H1 (cell line): Measurements from ENCODE around the gene RNF183. TPM values are rescaled to one million over a fixed set of nuclear protein-coding genes. Genes with fewer than 3 reads are reported as not detected.

ENCODE experiments used
- CTCF ChIA-PET: fragments of 300-600 bp; sonication (Branson Sonifier 250); formaldehyde crosslinking; loops from one replicate; lab custom pipeline; 2021; ENCODE audit not compliant: partially characterized antibody; lab: Charles Lee
- POLR2A ChIA-PET: fragments of 300-600 bp; sonication (Branson Sonifier 250); formaldehyde crosslinking; loops from one replicate; lab custom pipeline; 2021; ENCODE audit warnings: inconsistent platforms; ENCODE audit not compliant: partially characterized antibody; lab: Charles Lee
- DNase-seq, 2 experiments: peaks; one replicate each; pipeline versions ENCODE4 v3.0.0 to v3.0.0-alpha.2; 2010 to 2022; ENCODE audit warnings: low spot score in 2 of 2, low read depth in 1 of 2, mixed read lengths in 1 of 2
- FAIRE-seq: peaks from 2 replicates; lab custom pipeline; 2011; peaks lifted over from hg19 to GRCh38; lab: Jason Lieb, UNC
- H2AFZ ChIP-seq: 2 replicates; pipeline ENCODE4 v1.8.1; 2012; ENCODE audit warnings: low read length, inconsistent platforms
- H2AK5ac ChIP-seq: 2 replicates; pipeline ENCODE4 v1.6.1; 2013; ENCODE audit warnings: low read depth, low read length
- H2BK120ac ChIP-seq: replicated peaks from 2 replicates; pipeline ENCODE3; 2013; ENCODE audit warnings: low read depth, low read length, inconsistent platforms
- H2BK12ac ChIP-seq: 2 replicates; pipeline ENCODE4 v1.6.1; 2013; ENCODE audit warnings: low read depth, low read length
- H2BK15ac ChIP-seq: 2 replicates; pipeline ENCODE4 v1.6.1; 2013; ENCODE audit warnings: low read length
- H2BK20ac ChIP-seq: 2 replicates; pipeline ENCODE4 v1.6.1; 2013; ENCODE audit warnings: low read length
- H2BK5ac ChIP-seq: 2 replicates; pipeline ENCODE4 v1.6.1; 2013; ENCODE audit warnings: low read depth, low read length
- H3K14ac ChIP-seq: 2 replicates; pipeline ENCODE4 v1.6.1; 2013; ENCODE audit warnings: inconsistent platforms; ENCODE audit not compliant: insufficient read length
- H3K18ac ChIP-seq: 2 replicates; pipeline ENCODE4 v1.6.1; 2013; ENCODE audit warnings: low read length; ENCODE audit errors: extremely low read depth
- H3K23ac ChIP-seq: 2 replicates; pipeline ENCODE4 v1.6.1; 2013; ENCODE audit warnings: inconsistent platforms; ENCODE audit not compliant: insufficient read length
- H3K23me2 ChIP-seq: 2 replicates; pipeline ENCODE4 v1.6.1; 2013; ENCODE audit warnings: low read depth, low read length
- H3K27ac ChIP-seq: 2 replicates; pipeline ENCODE4 v1.6.1; 2011; ENCODE audit warnings: low read depth, low read length, inconsistent platforms
- H3K27me3 ChIP-seq, 4 experiments: replicated peaks in 1 of 4; 1 replicate in 1 of 4; 2 replicates in 3 of 4; pipeline versions ENCODE4 v1.6.1 to v1.8.1; 2011 to 2013; ENCODE audit warnings: low read length in 3 of 4, mild to moderate bottlenecking in 3 of 4, inconsistent platforms in 2 of 4, mixed read lengths in 2 of 4, moderate library complexity in 1 of 4; ENCODE audit not compliant: control insufficient read depth in 3 of 4, insufficient read depth in 3 of 4; ENCODE audit errors: extremely low read depth in 1 of 4
- H3K36me3 ChIP-seq, 4 experiments: 2 replicates each; pipeline versions ENCODE4 v1.6.1 to v1.8.1; 2011 to 2013; ENCODE audit warnings: mild to moderate bottlenecking in 4 of 4, low read length in 3 of 4, moderate library complexity in 2 of 4, control low read depth in 1 of 4, inconsistent platforms in 1 of 4; ENCODE audit not compliant: insufficient read depth in 4 of 4, control insufficient read depth in 2 of 4
- H3K4ac ChIP-seq: replicated peaks from 2 replicates; pipeline ENCODE3; 2013; ENCODE audit warnings: low read length, low read depth, mixed read lengths, inconsistent platforms; ENCODE audit not compliant: insufficient read length
- H3K4me1 ChIP-seq, 4 experiments: replicated peaks in 1 of 4; 1 replicate in 1 of 4; 2 replicates in 3 of 4; pipeline versions ENCODE4 v1.6.1 to v1.8.1; 2011 to 2013; ENCODE audit warnings: low read length in 3 of 4, inconsistent platforms in 2 of 4, mixed read lengths in 1 of 4; ENCODE audit not compliant: insufficient read depth in 4 of 4, control insufficient read depth in 3 of 4
- H3K4me2 ChIP-seq, 2 experiments: 2 replicates each; pipeline versions ENCODE4 v1.6.1 to v1.8.1; 2011 to 2013; ENCODE audit warnings: low read depth in 2 of 2, low read length in 2 of 2, control low read depth in 1 of 2, inconsistent platforms in 1 of 2, mild to moderate bottlenecking in 1 of 2; ENCODE audit not compliant: insufficient read depth in 1 of 2
- H3K4me3 ChIP-seq, 4 experiments: fragments of 200-600, 300-600 bp in 1 of 4; sonication (generic), shearing (Covaris generic), sonication (Bioruptor Twin) in 1 of 4; 2 replicates each; pipeline versions ENCODE4 v1.5.1 to v1.8.1; 2011 to 2016; ENCODE audit warnings: low read length in 4 of 4, low read depth in 3 of 4, control low read depth in 2 of 4, inconsistent platforms in 2 of 4, mild to moderate bottlenecking in 2 of 4, mixed read lengths in 1 of 4, moderate library complexity in 1 of 4; ENCODE audit not compliant: insufficient read depth in 2 of 4; ENCODE audit errors: extremely low read depth in 1 of 4
- H3K56ac ChIP-seq: replicated peaks from 2 replicates; pipeline ENCODE3; 2013; ENCODE audit warnings: low read depth, mild to moderate bottlenecking, mixed read lengths, low read length, inconsistent platforms; ENCODE audit not compliant: insufficient read length
- H3K79me1 ChIP-seq: 2 replicates; pipeline ENCODE4 v1.6.1; 2013; ENCODE audit warnings: low read depth, low read length, control low read depth
- H3K79me2 ChIP-seq, 2 experiments: 2 replicates each; pipeline versions ENCODE4 v1.6.1 to v1.8.1; 2012 to 2013; ENCODE audit warnings: low read length in 2 of 2, mild to moderate bottlenecking in 2 of 2, inconsistent platforms in 1 of 2; ENCODE audit not compliant: insufficient read depth in 2 of 2, control insufficient read depth in 1 of 2
- H3K9ac ChIP-seq, 4 experiments: replicated peaks in 1 of 4; 1 replicate in 1 of 4; 2 replicates in 3 of 4; pipeline versions ENCODE4 v1.6.1 to v1.8.1; 2011 to 2013; ENCODE audit warnings: low read depth in 3 of 4, low read length in 3 of 4, control low read depth in 2 of 4, mild to moderate bottlenecking in 2 of 4, moderate library complexity in 2 of 4, inconsistent platforms in 1 of 4; ENCODE audit errors: extremely low read depth in 1 of 4
- H3K9me3 ChIP-seq, 2 experiments: 2 replicates each; pipeline versions ENCODE4 v1.6.1 to v1.8.1; 2012 to 2013; ENCODE audit warnings: mild to moderate bottlenecking in 2 of 2, moderate library complexity in 2 of 2, control low read depth in 1 of 2, inconsistent platforms in 1 of 2, low read depth in 1 of 2, low read length in 1 of 2, mixed read lengths in 1 of 2; ENCODE audit not compliant: insufficient read depth in 2 of 2
- H4K20me1 ChIP-seq, 2 experiments: replicated peaks in 1 of 2; 2 replicates each; pipeline versions ENCODE3 to v1.8.1; 2011 to 2013; ENCODE audit warnings: inconsistent platforms in 2 of 2, low read length in 2 of 2, mild to moderate bottlenecking in 1 of 2; ENCODE audit not compliant: insufficient read depth in 2 of 2, control insufficient read depth in 1 of 2
- H4K5ac ChIP-seq: 2 replicates; pipeline ENCODE4 v1.6.1; 2013; ENCODE audit warnings: low read length, low read depth, mixed read lengths, inconsistent platforms; ENCODE audit not compliant: insufficient read length
- H4K8ac ChIP-seq: 2 replicates; pipeline ENCODE4 v1.8.0; 2013; ENCODE audit warnings: mild to moderate bottlenecking, moderate library complexity, low read length, inconsistent platforms; ENCODE audit not compliant: insufficient read depth; ENCODE audit errors: extremely low read depth
- H4K91ac ChIP-seq: replicated peaks from 2 replicates; pipeline ENCODE3; 2013; ENCODE audit warnings: low read length, mixed read lengths, inconsistent platforms; ENCODE audit not compliant: insufficient read length
- CBX5 ChIP-seq: fragments of 300-800, 300-1000 bp; sonication (generic); IDR thresholded peaks from 2 replicates; pipeline ENCODE4 v1.7.1; 2016; ENCODE audit warnings: antibody characterized with exemption, low read length, low read depth
- EGR1 ChIP-seq: IDR thresholded peaks from 2 replicates; pipeline ENCODE4 v1.6.1; 2011; ENCODE audit warnings: low read depth, low read length, borderline replicate concordance
- GABPA ChIP-seq: IDR thresholded peaks from 2 replicates; pipeline ENCODE4 v1.6.1; 2011; ENCODE audit warnings: mild to moderate bottlenecking, low read length, moderate library complexity, borderline replicate concordance; ENCODE audit not compliant: insufficient read depth
- HDAC6 ChIP-seq: IDR thresholded peaks from one replicate; pipeline ENCODE4 v1.7.1; 2012; ENCODE audit warnings: low read depth, mild to moderate bottlenecking, inconsistent platforms, low read length, moderate library complexity
- KDM1A ChIP-seq: fragments of 200-600, 300-600 bp; sonication (generic); IDR thresholded peaks from 2 replicates; pipeline ENCODE4 v1.7.1; 2016; ENCODE audit warnings: mild to moderate bottlenecking, low read length, borderline replicate concordance
- PHF8 ChIP-seq: fragments of 200-600 bp; sonication (generic); conservative IDR thresholded peaks from 2 replicates; pipeline ENCODE4 v1.7.1; 2012; ENCODE audit warnings: low read depth, mild to moderate bottlenecking, inconsistent platforms, low read length, moderate library complexity
- RXRA ChIP-seq: IDR thresholded peaks from 2 replicates; pipeline ENCODE4 v1.6.1; 2011; ENCODE audit warnings: low read depth, mild to moderate bottlenecking, low read length, moderate library complexity; ENCODE audit not compliant: insufficient read depth
- SIRT6 ChIP-seq: IDR thresholded peaks from one replicate; pipeline ENCODE4 v1.7.1; 2012; ENCODE audit warnings: low read length, inconsistent platforms
- SP1 ChIP-seq: IDR thresholded peaks from 2 replicates; pipeline ENCODE4 v1.6.1; 2011; ENCODE audit warnings: low read depth, low read length
- TAF7 ChIP-seq: optimal IDR thresholded peaks from 2 replicates; pipeline ENCODE3; 2011; ENCODE audit warnings: low read depth, mild to moderate bottlenecking, inconsistent platforms, low read length, moderate library complexity, borderline replicate concordance
- TBP ChIP-seq: IDR thresholded peaks from 2 replicates; pipeline ENCODE4 v1.6.1; 2011; ENCODE audit warnings: low read depth, low read length, improper control_type of control experiment
- WGBS, 2 experiments: shearing (Covaris generic) in 1 of 2; methylation state at CpG; one replicate each; pipeline versions ENCODE4 v1.1.6 to v1.1.7; 2013 to 2015; ENCODE audit warnings: low lambda C conversion rate in 2 of 2, mixed read lengths in 2 of 2, inconsistent platforms in 1 of 2, low coverage in 1 of 2, missing lambda C conversion rate in 1 of 2; ENCODE audit not compliant: insufficient replicate concordance in 2 of 2, insufficient coverage in 1 of 2, insufficient read length in 1 of 2; ENCODE audit errors: extremely low coverage in 1 of 2, missing lambda C conversion rate in 1 of 2; 5-methylcytosine and 5-hydroxymethylcytosine counted together
- polyA plus RNA-seq, 7 experiments: library from polyadenylated mRNA; depleted of rRNA in 3 of 7; stranded (reverse) in 5 of 7; unstranded in 2 of 7; fragments of >200 nt in 5 of 7; fragments of 200-250 nt in 2 of 7; gene quantifications; 1 replicate in 5 of 7; 2 replicates in 1 of 7; 4 replicates in 1 of 7; pipeline versions ENCODE4 v1.2.1 to v1.2.3, GENCODE V29; 2011 to 2013; ENCODE audit warnings: missing spikeins in 2 of 7, mixed read lengths in 2 of 7
- total RNA-seq: library from RNA; stranded (reverse); fragmentation: NEBNext Ultra II Directional; extraction: Animal tissue kit (Norgen Biotek cat#: 25700); gene quantifications from 2 replicates; pipeline ENCODE4 v1.2.1, GENCODE V29; 2021
- TF ChIP-seq, protein P1 (sequence below): IDR thresholded peaks from 2 replicates; pipeline ENCODE4 v1.6.1; 2012; ENCODE audit warnings: low read length, inconsistent platforms

The RNF183 gene
- total and polyA plus RNA-seq, 2 of the 8 experiments (the other 6 are each of a cell fraction or from before 2014, with no cell fraction given), result 0.15 TPM; not detected in 1

DNA sequence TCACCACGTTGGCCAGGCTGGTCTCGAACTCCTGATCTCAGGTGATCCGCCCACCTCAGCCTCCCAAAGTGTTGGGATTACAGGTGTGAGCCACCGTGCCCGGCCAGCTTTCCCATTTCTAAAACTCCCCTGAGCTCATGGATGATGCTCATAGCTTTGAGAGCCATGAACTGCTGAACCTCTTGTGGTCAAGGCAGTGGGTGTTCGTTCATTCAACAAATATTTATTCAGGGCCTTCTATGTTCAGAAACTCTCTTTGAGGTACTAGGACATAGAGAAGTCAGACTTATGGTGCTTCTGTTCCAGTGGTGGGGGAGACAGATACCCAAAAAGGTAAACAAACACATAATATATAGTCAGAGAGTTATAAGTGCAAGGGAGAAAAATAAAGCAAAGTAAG is 48.8 kb upstream of the RNF183 start:
- Histone ChIP-seq H3K79me2 (no peaks in the 10 kb centered on the region), H4K20me1 (peaks cover 0 to 2% of the 10 kb centered on the region in 2 experiments), H3K9ac (no peak overlapping the region), H3K4me2 (no peak overlapping the region), H3K27me3 (peaks cover 0 to 14% (median 2%) of the 10 kb centered on the region in 4 experiments; a peak in 5 of 7 replicates), H3K23ac (no peak overlapping the region), H2AK5ac (no peak overlapping the region; the same call in 1 of the 2 replicates), H2BK15ac (no peak overlapping the region), H3K4me3 (no peak overlapping the region), H3K27ac (no peak overlapping the region), H4K8ac (no peak overlapping the region), H3K79me1 (no peaks in the 10 kb centered on the region; the same call in none of the 2 replicates), H2BK120ac (no peak overlapping the region), H3K4me1 (peaks cover 5 to 14% (median 10%) of the 10 kb centered on the region in 4 experiments), H4K5ac (no peak overlapping the region), H4K91ac (no peak overlapping the region), H2BK5ac (no peak overlapping the region), H3K18ac (no peak overlapping the region), H3K36me3 (no peaks in the 10 kb centered on the region), H2BK20ac (no peak overlapping the region), H3K4ac (no peak overlapping the region), H3K23me2 (peaks cover 11% of the 10 kb centered on the region; the same call in 1 of the 2 replicates), H3K56ac (no peak overlapping the region), H2AFZ (no peak overlapping the region), H3K14ac (no peak overlapping the region), H3K9me3 (no peaks in the 10 kb centered on the region), H2BK12ac (no peak overlapping the region)
- WGBS, 2 experiments, result 75% methylated on average over 6 of the region's 6 CpGs; no CpG with 5 or more reads in 1 of the 2 experiments
- DNase-seq, result no peak
- FAIRE-seq, result no peak
- POLR2A ChIA-PET, result interaction anchor here (1.2 to 2.8 kb wide), 2 partner anchors 12 to 19 kb away, joined by 3 to 11 read pairs; partner anchors contain the start of gene WDR31
- CTCF ChIA-PET, result interaction anchor here (1.5 to 4.0 kb wide), 3 partner anchors 11 to 39 kb away, joined by 3 to 12 read pairs (median 10); partner anchors contain the start of gene WDR31
- TF ChIP-seq HDAC6 (no peak), TAF7 (no peak), KDM1A (no peak), GABPA (no peak), EGR1 (no peak), PHF8 (no peak), SP1 (no peak), TBP (no peak), SIRT6 (no peak), RXRA (no peak), CBX5 (no peak)
- TF ChIP-seq, protein P1, sequence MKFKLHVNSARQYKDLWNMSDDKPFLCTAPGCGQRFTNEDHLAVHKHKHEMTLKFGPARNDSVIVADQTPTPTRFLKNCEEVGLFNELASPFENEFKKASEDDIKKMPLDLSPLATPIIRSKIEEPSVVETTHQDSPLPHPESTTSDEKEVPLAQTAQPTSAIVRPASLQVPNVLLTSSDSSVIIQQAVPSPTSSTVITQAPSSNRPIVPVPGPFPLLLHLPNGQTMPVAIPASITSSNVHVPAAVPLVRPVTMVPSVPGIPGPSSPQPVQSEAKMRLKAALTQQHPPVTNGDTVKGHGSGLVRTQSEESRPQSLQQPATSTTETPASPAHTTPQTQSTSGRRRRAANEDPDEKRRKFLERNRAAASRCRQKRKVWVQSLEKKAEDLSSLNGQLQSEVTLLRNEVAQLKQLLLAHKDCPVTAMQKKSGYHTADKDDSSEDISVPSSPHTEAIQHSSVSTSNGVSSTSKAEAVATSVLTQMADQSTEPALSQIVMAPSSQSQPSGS, result no peak
